Fibroblast of the aortic adventitia (primary cell): Measurements from ENCODE around the gene OR12D1. TPM values are rescaled to one million over a fixed set of nuclear protein-coding genes. Genes with fewer than 3 reads are reported as not detected.

Experiments
- DNase-seq: peaks from one replicate; pipeline ENCODE4 v3.0.0-alpha.2; 2010; ENCODE audit warnings: low read depth
- H3K4me3 ChIP-seq: 2 replicates; pipeline ENCODE4 v1.5.1; 2011; ENCODE audit warnings: low read depth, mild to moderate bottlenecking, control low read depth, low read length, moderate library complexity
- total RNA-seq: library from RNA; depleted of rRNA; stranded (reverse); fragments of >200 nt; gene quantifications from 2 replicates; pipeline ENCODE4 v1.2.3, GENCODE V29; 2012; ENCODE audit warnings: low replicate concordance
- TF ChIP-seq, protein P1 (sequence below): IDR thresholded peaks from 2 replicates; pipeline ENCODE4 v1.5.1; 2011; ENCODE audit warnings: mild to moderate bottlenecking, low read length, control low read depth, inconsistent platforms; ENCODE audit not compliant: insufficient read depth

OR12D1 gene
- total RNA-seq, 1 donor = not detected

DNA sequence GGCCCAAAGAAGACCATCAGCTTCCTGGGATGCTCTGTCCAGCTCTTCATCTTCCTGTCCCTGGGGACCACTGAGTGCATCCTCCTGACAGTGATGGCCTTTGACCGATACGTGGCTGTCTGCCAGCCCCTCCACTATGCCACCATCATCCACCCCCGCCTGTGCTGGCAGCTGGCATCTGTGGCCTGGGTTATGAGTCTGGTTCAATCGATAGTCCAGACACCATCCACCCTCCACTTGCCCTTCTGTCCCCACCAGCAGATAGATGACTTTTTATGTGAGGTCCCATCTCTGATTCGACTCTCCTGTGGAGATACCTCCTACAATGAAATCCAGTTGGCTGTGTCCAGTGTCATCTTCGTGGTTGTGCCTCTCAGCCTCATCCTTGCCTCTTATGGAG lies 47.3 kb downstream of the OR12D1 start:
- DNase-seq = no peak
- TF ChIP-seq, protein P1, sequence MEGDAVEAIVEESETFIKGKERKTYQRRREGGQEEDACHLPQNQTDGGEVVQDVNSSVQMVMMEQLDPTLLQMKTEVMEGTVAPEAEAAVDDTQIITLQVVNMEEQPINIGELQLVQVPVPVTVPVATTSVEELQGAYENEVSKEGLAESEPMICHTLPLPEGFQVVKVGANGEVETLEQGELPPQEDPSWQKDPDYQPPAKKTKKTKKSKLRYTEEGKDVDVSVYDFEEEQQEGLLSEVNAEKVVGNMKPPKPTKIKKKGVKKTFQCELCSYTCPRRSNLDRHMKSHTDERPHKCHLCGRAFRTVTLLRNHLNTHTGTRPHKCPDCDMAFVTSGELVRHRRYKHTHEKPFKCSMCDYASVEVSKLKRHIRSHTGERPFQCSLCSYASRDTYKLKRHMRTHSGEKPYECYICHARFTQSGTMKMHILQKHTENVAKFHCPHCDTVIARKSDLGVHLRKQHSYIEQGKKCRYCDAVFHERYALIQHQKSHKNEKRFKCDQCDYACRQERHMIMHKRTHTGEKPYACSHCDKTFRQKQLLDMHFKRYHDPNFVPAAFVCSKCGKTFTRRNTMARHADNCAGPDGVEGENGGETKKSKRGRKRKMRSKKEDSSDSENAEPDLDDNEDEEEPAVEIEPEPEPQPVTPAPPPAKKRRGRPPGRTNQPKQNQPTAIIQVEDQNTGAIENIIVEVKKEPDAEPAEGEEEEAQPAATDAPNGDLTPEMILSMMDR = no peak
- H3K4me3 ChIP-seq = no peak overlapping the region

DNA sequence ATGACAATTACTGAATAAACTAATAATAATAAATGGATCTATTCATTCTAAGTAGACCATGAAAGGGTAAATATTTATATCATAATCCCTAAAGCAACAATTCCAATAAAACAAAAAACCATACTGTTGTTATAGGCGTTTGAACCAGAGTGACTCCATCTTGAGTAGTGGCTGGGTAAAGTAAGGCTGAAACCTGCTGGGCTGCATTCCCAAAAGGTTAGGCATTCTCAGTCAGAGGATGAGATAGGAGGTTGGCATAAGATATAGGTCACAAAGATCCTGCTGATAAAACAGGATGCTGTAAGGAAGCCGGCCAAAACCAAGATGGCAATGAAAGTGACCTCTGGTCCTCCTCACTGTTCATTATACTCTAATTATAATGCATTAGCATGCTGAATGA lies 50.6 kb downstream of the OR12D1 start:
- H3K4me3 ChIP-seq = no peak overlapping the region
- TF ChIP-seq, protein P1 = no peak
- no peak for DNase-seq

DNA sequence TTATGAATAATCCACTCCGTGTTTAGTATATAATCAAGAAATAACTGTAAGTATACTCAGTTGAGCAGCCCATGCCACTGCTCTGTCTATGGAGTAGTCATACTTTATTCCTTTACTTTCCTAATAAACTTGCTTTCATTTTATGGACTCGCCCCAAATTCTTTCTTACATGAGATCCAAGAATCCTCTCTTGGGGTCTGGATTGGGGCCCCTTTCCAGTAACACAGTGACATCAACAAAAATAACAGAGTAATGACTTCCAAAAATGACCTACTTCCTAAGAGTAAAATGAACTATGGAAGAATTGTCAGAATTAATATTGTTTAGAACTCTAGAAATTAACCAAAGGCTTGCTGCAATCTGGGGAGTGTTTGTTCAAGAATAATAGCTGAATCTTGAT lies 51.1 kb downstream of the OR12D1 start:
- TF ChIP-seq, protein P1 = no peak
- no peak overlapping the region for H3K4me3 ChIP-seq
- no peak for DNase-seq

DNA sequence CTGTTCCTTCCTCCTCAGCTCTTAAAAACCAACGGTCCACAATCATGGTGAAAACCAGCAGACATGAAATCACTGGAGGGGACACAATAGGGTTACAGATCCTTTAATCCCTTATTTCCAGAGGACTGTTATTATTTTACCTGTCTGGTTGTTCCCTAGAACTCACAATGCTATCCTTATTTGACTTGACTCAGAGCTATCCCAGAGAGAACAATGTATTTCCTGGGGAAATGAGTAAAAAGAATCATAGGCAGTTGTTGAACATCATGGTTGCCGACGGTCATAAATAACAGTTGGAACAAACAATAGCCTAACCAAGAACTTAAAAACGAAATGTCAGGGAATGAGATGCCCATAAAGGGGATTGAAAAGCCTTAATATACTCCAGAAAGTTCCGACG lies 51.5 kb downstream of the OR12D1 start:
- TF ChIP-seq, protein P1 = no peak
- H3K4me3 ChIP-seq = no peak overlapping the region
- DNase-seq = no peak

Other genes with a start within 250 kb of the OR12D1 start
- gene OR2J2, start 244.0 kb upstream of the OR12D1 start, total RNA-seq = not detected in 2 replicates
- not detected in 2 replicates for gene OR14J1, start 113.2 kb upstream of the OR12D1 start, total RNA-seq
- gene OR5V1, start 46.1 kb upstream of the OR12D1 start, total RNA-seq = not detected in 2 replicates
- gene OR12D3, start 39.6 kb upstream of the OR12D1 start, total RNA-seq = not detected in 2 replicates
- not detected in 2 replicates for gene OR12D2, start 19.3 kb upstream of the OR12D1 start, total RNA-seq
- not detected in 2 replicates for gene OR10C1, start 24.4 kb downstream of the OR12D1 start, total RNA-seq
- not detected in 2 replicates for gene OR11A1, start 42.1 kb downstream of the OR12D1 start, total RNA-seq
- gene OR2H1, start 42.2 kb downstream of the OR12D1 start, total RNA-seq = not detected in 2 replicates
- not detected in 2 replicates for gene MAS1L, start 73.0 kb downstream of the OR12D1 start, total RNA-seq
- not detected in 2 replicates for gene UBD, start 144.8 kb downstream of the OR12D1 start, total RNA-seq
- gene OR2H2, start 170.2 kb downstream of the OR12D1 start, total RNA-seq = not detected in 2 replicates
- gene GABBR1, start 218.3 kb downstream of the OR12D1 start, total RNA-seq = 11.7 and 19.2 TPM in 2 replicates
- gene MOG, start 242.2 kb downstream of the OR12D1 start, total RNA-seq = not detected in 2 replicates